SK-N-SH treated with all-trans-retinoic acid at 6 μM for 48 hours (cell line): ENCODE measurements around the gene TSC22D4.

Experiments used
- ATAC-seq: fragments of 200-7000 bp; cut with Tn5 transposase; 3 replicates; pipeline ENCODE4 v1.9.1; 2020; ENCODE audit warnings: mild to moderate bottlenecking, moderate library complexity
- ARNTL ChIP-seq: fragments of 450-650 bp; formaldehyde crosslinking; IDR thresholded peaks from 2 replicates; pipeline ENCODE4 v1.5.0; 2020; ENCODE audit warnings: low read depth, mild to moderate bottlenecking, moderate library complexity, borderline replicate concordance
- BACH2 ChIP-seq: fragments of 250-450 bp; sonication (Bioruptor Pico); IDR thresholded peaks from 2 replicates; pipeline ENCODE4 v1.9.0; 2021; ENCODE audit warnings: mild to moderate bottlenecking, borderline replicate concordance
- CREB5 ChIP-seq: fragments of 250-450 bp; sonication (Bioruptor Pico); IDR thresholded peaks from 2 replicates; pipeline ENCODE4 v1.5.1; 2020; ENCODE audit warnings: low read depth, mild to moderate bottlenecking, moderate library complexity
- CSDC2 ChIP-seq: fragments of 250-450 bp; sonication (Bioruptor Pico); IDR thresholded peaks from 2 replicates; pipeline ENCODE4 v1.5.0; 2020; ENCODE audit warnings: mild to moderate bottlenecking, moderate library complexity
- CSRNP3 ChIP-seq: fragments of 250-450 bp; sonication (Bioruptor Pico); IDR thresholded peaks from 2 replicates; pipeline ENCODE4 v1.5.1; 2021; ENCODE audit warnings: mild to moderate bottlenecking, moderate library complexity
- ESRRG ChIP-seq: fragments of 250-450 bp; sonication (Bioruptor Pico); IDR thresholded peaks from 2 replicates; pipeline ENCODE4 v1.6.1; 2021; ENCODE audit warnings: mild to moderate bottlenecking
- GLIS3 ChIP-seq: fragments of 250-450 bp; sonication (Bioruptor Pico); IDR thresholded peaks from 2 replicates; pipeline ENCODE4 v1.5.0; 2020; ENCODE audit warnings: mild to moderate bottlenecking, moderate library complexity
- ISL1 ChIP-seq: fragments of 250-450 bp; sonication (Bioruptor Pico); IDR thresholded peaks from 2 replicates; pipeline ENCODE4 v2.1.2; 2022; ENCODE audit warnings: mild to moderate bottlenecking, moderate library complexity
- OSR1 ChIP-seq: fragments of 250-450 bp; sonication (Bioruptor Pico); IDR thresholded peaks from 2 replicates; pipeline ENCODE4 v1.8.0; 2022; ENCODE audit warnings: moderate library complexity, mild to moderate bottlenecking, inconsistent platforms
- PATZ1 ChIP-seq: fragments of 250-450 bp; sonication (Bioruptor Pico); IDR thresholded peaks from 2 replicates; pipeline ENCODE4 v1.8.0; 2020; ENCODE audit warnings: mild to moderate bottlenecking, moderate library complexity, borderline replicate concordance
- POU6F1 ChIP-seq: fragments of 250-450 bp; sonication (Bioruptor Pico); IDR thresholded peaks from 2 replicates; pipeline ENCODE4 v1.8.0; 2021; ENCODE audit warnings: low read depth, mild to moderate bottlenecking, moderate library complexity, borderline replicate concordance
- PPARA ChIP-seq: fragments of 250-450 bp; sonication (Bioruptor Pico); IDR thresholded peaks from 2 replicates; pipeline ENCODE4 v1.5.0; 2020; ENCODE audit warnings: mild to moderate bottlenecking, borderline replicate concordance
- RARB ChIP-seq: fragments of 250-450 bp; sonication (Bioruptor Pico); IDR thresholded peaks from 2 replicates; pipeline ENCODE4 v1.8.0; 2021; ENCODE audit warnings: mild to moderate bottlenecking, moderate library complexity
- SNAI2 ChIP-seq: fragments of 250-450 bp; sonication (Bioruptor Pico); IDR thresholded peaks from 2 replicates; pipeline ENCODE4 v1.5.0; 2020; ENCODE audit warnings: mild to moderate bottlenecking, moderate library complexity
- TCF4 ChIP-seq: fragments of 250-450 bp; sonication (Bioruptor Pico); IDR thresholded peaks from 2 replicates; pipeline ENCODE4 v1.8.0; 2021; ENCODE audit warnings: mild to moderate bottlenecking, moderate library complexity, borderline replicate concordance
- ZC3H10 ChIP-seq: fragments of 250-450 bp; sonication (Bioruptor Pico); IDR thresholded peaks from 2 replicates; pipeline ENCODE4 v1.5.1; 2021; ENCODE audit warnings: mild to moderate bottlenecking, moderate library complexity
- ZFP3 ChIP-seq: fragments of 250-450 bp; sonication (Bioruptor Pico); IDR thresholded peaks from 2 replicates; pipeline ENCODE4 v1.5.0; 2020; ENCODE audit warnings: mild to moderate bottlenecking, moderate library complexity
- ZFP30 ChIP-seq: fragments of 450-650 bp; formaldehyde crosslinking; IDR thresholded peaks from 2 replicates; pipeline ENCODE4 v1.5.0; 2022; ENCODE audit warnings: mild to moderate bottlenecking, moderate library complexity
- ZNF565 ChIP-seq: fragments of 450-650 bp; formaldehyde crosslinking; conservative IDR thresholded peaks from 2 replicates; pipeline ENCODE4 v1.5.0; 2020; ENCODE audit warnings: low read depth, mild to moderate bottlenecking, moderate library complexity
- ZNF70 ChIP-seq: fragments of 450-650 bp; formaldehyde crosslinking; IDR thresholded peaks from 2 replicates; pipeline ENCODE4 v1.5.0; 2020; ENCODE audit warnings: mild to moderate bottlenecking, moderate library complexity
- ZNF8 ChIP-seq: fragments of 450-650 bp; formaldehyde crosslinking; IDR thresholded peaks from 2 replicates; pipeline ENCODE4 v1.5.0; 2020; ENCODE audit warnings: mild to moderate bottlenecking, moderate library complexity

Gene TSC22D4

GRCh38 chr7:100425347-100425746 lies 53.7 kb downstream of the TSC22D4 start:
- ATAC-seq: no peak

GRCh38 chr7:100423315-100423714 lies 55.7 kb downstream of the TSC22D4 start:
- TF ChIP-seq ESRRG (CRISPR knock-in tag) (no peak), CREB5 (no peak), BACH2 (no peak), ZFP30 (CRISPR knock-in tag) (no peak), ZNF565 (no peak), ZNF8 (no peak), OSR1 (CRISPR knock-in tag) (no peak), CSDC2 (no peak), RARB (CRISPR knock-in tag) (no peak), ISL1 (CRISPR knock-in tag) (no peak), TCF4 (CRISPR knock-in tag) (no peak), CSRNP3 (CRISPR knock-in tag) (no peak), ZNF70 (CRISPR knock-in tag) (no peak), POU6F1 (CRISPR knock-in tag) (no peak), ZFP3 (no peak)
- TF ChIP-seq, all 23 proteins: peak for 0
- ATAC-seq: no peak

More at GRCh38 chr7:100425347-100425746, 53.7 kb downstream of the TSC22D4 start:
- no peak for TF ChIP-seq SNAI2 (CRISPR knock-in tag)
- no peak for TF ChIP-seq PATZ1 (CRISPR knock-in tag)
- TF ChIP-seq ZNF8: no peak
- TF ChIP-seq ZFP3: no peak
- TF ChIP-seq ZFP30 (CRISPR knock-in tag): no peak
- no peak for TF ChIP-seq CSDC2
- no peak for TF ChIP-seq TCF4 (CRISPR knock-in tag)
- TF ChIP-seq ISL1 (CRISPR knock-in tag): no peak
- no peak for TF ChIP-seq OSR1 (CRISPR knock-in tag)
- TF ChIP-seq POU6F1 (CRISPR knock-in tag): no peak
- no peak for TF ChIP-seq BACH2
- no peak for TF ChIP-seq GLIS3 (CRISPR knock-in tag)
- no peak for TF ChIP-seq ARNTL (CRISPR knock-in tag)
- no peak for TF ChIP-seq ZC3H10
- no peak for TF ChIP-seq ZNF70 (CRISPR knock-in tag)
- no peak for TF ChIP-seq ZNF565

- no peak for ATAC-seq
- no peak for TF ChIP-seq CSRNP3 (CRISPR knock-in tag)
- TF ChIP-seq ZC3H10: no peak
- no peak for TF ChIP-seq CREB5
- TF ChIP-seq CSDC2: no peak
- no peak for TF ChIP-seq BACH2
- TF ChIP-seq ISL1 (CRISPR knock-in tag): no peak
- TF ChIP-seq PATZ1 (CRISPR knock-in tag): no peak
- no peak for TF ChIP-seq PPARA
- TF ChIP-seq GLIS3 (CRISPR knock-in tag): no peak
- TF ChIP-seq ZFP30 (CRISPR knock-in tag): no peak
Measured at GRCh38 chr7:100419660-100420226, 59.3 kb downstream of the TSC22D4 start.
